HG02759 (cell line): ENCODE measurements around the gene ISG20L2.

Experiments
- ATAC-seq: cut with Tn5 transposase; IDR thresholded peaks from one replicate; pipeline ENCODE4 v1.9.1; 2021; ENCODE audit warnings: mild to moderate bottlenecking, moderate library complexity; ENCODE audit not compliant: unreplicated experiment

ISG20L2 gene

DNA sequence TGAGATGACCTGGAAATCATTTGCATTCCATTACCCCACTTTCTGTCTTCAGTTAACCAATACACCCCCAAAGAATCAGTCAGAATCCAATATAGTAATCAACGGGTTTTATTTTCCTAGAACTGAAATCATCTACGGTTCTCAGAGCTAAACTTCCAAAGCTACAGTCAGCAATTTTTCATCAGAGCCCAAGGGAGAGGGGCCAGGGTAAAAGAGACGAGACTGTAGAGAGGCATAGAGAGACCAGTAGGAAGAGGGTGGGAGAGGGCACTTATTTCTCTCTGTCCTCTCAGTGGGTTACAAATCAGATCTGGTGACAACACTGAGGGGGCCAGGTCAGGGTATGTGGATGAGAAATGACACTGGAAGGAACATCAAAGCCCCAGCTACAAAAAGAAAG, 13.5 kb upstream of the ISG20L2 start:
- ATAC-seq: no peak

GRCh38 chr1:156741481-156741983, 13.0 kb upstream of the ISG20L2 start:
- ATAC-seq: no peak

DNA sequence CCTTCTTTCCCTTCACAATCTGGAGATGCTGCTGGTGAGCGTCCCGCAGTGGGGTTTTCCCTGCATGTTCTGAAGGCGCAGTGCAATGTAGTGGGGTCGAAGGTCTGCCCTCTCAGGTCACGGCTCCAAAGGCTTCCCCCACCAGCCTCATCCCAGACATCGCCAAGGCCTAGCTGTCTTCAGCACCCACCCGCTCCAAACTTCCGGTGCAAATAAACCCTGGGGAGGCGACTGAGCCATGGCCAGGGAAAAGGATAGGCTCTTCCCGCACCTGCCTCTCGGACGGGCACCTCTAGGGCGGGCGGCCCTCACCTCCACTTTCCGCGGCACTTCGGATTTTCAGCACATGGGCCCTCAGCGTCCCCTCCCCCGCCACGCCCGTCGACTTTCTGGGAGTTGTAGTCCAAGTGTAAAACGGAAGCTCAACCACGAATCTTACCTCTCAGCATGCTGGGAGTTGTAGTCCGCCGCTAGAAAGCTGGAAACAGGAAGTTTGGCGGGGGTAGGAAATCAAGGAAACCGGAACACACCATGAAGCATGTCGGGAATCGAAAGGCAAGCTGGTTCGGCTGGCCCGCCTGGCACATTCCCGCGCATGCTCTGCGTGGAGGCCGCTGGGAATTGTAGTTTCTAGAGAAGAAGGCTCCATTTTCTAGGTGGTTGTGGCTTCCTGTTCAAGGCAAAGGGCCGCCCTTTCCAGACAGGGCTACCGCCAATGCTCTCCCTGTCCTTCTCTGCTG, 12.3 kb upstream of the ISG20L2 start, which contains the start of gene MRPL24:
TSS of gene MRPL24 (minus strand) at position 348 of the 740 bp plus-strand sequence. CDS start 2,384 bp downstream, outside the sequence.
- ATAC-seq: peak; percentile 90

DNA sequence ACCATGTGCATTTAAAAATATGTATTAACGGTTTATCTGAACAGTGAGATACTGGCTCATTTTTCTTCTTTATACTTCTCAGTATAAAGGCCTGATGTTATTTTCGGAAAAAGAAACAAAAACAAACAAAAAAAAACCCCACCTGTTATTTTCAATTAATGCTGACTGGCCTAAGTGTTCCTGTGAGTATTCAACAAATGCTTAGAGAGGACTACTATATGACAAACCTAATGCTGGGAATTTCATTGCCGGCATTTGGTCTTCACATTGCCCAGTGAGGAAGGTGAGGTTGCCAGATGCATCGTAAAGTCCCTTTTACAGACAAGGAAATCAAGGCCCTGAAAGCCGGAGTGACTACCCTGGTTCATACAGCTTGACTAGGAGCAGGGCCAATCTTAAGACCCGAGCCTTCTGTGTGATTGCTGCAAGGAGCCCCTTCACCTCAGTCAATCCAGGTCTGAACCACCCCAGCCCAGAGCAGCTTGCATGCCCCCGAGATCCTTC, 11.7 kb upstream of the ISG20L2 start:
- no peak for ATAC-seq

DNA sequence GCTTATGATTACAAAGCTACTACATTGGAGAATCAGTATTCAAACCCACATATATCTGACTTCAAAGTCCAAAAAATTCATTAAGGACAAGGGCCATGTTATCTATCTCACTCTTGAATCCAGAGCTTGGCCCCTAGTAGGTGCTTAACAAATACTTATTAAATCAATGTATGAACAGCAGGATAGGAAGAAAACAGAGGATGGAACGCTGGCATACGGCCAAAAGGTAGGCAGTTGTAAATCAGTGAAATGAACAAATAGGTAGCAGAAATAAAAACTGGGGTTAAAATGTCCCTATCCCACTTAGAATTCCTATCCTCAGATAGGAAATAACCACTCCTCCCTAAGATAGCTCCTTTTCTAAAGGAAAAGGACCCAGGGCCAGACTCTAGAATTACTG, 10.3 kb upstream of the ISG20L2 start:
- no peak for ATAC-seq

DNA sequence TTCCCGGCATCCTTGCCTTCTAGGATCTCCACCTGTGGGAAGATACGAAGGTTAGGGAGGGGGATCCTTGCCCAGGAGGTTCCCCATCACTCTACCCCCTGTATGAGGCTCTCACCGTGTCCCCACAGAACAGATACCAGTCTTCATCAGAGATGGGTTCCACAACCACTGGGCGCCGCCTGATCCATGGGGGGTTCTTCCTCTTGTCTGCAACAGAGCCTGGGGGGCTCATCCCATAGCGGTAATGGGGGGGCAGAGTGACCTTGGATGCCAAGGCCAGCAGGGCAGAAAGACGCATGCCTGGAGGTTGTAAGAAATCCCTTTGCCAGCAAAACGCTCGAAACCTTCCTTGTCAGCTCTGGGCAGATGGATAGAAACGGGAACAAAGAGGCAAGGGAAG, 9.8 kb upstream of the ISG20L2 start:
- ATAC-seq: no peak

DNA sequence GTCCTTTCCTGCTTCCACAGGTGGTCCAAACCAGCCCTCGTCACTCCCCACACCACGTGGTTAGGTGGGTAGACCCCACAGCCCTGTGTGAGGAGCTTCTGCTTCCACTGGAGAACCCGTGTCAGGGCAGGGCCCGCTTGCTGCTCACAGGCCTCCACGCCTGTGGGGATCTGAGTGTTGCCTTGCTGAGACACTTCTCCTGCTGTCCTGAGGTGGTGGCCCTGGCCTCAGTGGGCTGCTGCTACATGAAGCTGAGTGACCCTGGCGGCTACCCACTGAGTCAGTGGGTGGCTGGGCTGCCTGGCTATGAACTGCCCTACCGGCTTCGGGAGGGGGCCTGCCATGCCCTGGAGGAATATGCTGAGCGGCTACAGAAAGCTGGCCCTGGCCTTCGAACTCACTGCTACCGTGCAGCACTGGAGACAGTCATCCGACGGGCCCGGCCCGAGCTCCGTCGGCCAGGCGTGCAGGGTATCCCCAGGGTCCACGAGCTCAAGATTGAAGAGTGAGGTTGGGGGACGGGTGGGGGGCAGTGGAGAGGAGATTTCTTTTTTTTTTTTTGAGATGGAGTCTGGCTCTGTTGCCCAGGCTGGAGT, 5.5 kb upstream of the ISG20L2 start:
- ATAC-seq: no peak

DNA sequence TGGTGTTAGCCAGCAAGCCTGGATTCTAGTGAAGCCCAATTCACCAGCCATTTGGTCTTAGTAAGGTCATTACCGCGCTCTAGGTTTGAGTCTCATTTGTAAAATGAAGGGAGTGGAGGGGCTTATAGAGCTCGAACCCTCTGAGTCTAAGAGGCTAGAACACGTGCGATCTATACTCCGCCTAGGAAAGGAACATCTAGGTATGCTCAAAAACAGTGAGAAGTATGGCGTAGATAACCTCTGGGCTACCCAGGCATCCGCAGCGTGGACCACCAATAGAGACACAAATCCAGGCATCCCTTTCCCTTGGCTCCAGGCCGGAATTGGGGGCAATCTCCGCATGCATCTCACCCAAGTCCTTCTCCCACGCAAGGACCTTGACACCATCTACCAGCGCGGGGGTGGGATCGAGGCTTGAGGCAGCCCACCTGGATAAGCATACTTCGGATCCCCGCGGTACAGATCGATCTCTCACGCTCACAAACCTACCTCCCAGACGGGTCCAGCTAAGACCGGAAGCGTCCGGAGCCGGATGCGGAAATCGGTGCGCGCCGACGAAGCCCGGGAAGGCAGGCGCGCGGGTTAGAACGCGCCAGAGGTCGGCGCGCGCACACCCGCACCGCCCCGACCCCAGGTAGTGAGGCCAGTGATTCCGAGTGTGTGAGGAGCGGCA, 504 bp downstream of the ISG20L2 start, which contains the start of gene METTL25B:
TSS of gene METTL25B (plus strand) at position 544 of the 673 bp plus-strand sequence. CDS start 636 bp downstream, outside the sequence.
- peak; percentile 70 for ATAC-seq

- ATAC-seq: no peak
These were observed 1.1 kb downstream of the ISG20L2 start for GRCh38 chr1:156727492-156727891.

DNA sequence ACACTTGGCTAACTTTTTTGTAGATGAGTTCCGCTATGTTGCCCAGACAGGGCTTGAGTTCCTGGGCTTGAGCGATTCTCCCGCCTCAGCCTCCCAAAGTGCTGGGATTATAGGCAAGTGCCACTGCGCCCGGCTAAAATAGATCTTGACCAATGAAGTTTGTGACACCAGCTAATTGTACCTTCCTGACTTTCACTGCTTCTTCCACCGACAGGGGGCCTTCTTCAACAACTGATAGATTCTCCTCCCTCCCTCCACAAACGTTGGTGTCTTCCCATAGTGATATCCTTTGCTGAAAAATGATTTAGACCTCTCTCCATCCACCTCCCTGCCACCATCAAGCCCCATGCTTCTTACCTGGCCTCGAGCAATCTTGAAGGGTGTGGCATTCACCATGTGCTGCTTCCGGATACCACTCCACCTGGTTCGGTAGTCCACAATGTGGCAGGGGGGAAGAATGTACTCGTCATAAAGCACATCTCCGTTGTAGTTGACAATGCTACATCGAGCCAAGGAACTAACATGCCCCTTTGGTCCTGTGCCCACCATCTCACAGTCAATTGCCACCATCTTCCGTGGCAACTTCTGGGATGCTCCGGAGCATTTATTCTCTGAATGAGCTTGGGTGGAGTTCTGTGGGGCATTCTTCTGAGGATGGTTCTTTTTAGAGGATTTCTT, 1.9 kb downstream of the ISG20L2 start:
- no peak for ATAC-seq

- peak; percentile 32 for ATAC-seq
These were observed 2.8 kb downstream of the ISG20L2 start for GRCh38 chr1:156725683-156726280.

DNA sequence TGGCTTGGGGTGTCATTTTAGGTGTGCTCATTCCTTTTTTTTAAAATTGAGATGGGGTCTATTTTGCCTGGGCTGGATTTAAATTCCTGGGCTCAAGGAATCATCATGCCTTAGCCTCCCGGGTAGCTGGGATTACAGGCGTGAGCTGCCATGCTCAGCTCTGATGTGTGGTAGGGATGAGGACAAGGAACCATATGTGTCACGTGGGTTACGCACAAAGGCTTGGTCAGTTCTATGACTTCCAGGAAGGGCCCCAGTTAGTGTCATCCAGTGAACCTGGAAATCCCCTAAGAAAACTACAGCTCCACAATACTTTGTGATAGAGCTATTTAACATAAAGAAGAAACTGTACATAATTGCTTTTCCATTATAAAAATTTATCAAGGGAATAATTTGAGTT, 7.0 kb downstream of the ISG20L2 start:
- ATAC-seq: no peak

GRCh38 chr1:156721131-156721530, 7.4 kb downstream of the ISG20L2 start:
- no peak for ATAC-seq

- no peak for ATAC-seq
These were observed 11.2 kb downstream of the ISG20L2 start for GRCh38 chr1:156717351-156717750.

DNA sequence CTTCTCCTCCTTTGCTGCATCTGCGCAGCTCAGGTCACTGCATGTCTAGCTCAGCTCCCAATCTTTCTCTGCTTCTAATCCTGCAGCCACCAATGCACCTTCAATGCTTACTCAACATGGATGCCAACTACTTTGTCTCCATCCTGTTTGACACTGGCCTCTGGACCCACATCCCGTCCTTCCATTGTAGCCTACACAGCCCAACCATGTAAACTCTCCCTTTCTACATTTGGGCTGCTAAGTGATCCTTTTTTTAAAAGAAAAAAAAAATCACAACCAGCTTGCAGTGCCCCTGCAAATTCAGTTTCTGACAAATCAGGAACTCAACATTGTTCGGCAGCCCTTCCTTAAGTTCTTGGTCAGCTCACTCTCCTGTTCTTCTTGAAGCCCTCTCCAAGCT, 13.7 kb downstream of the ISG20L2 start:
- no peak for ATAC-seq

GRCh38 chr1:156712626-156713025, 15.9 kb downstream of the ISG20L2 start:
- no peak for ATAC-seq

DNA sequence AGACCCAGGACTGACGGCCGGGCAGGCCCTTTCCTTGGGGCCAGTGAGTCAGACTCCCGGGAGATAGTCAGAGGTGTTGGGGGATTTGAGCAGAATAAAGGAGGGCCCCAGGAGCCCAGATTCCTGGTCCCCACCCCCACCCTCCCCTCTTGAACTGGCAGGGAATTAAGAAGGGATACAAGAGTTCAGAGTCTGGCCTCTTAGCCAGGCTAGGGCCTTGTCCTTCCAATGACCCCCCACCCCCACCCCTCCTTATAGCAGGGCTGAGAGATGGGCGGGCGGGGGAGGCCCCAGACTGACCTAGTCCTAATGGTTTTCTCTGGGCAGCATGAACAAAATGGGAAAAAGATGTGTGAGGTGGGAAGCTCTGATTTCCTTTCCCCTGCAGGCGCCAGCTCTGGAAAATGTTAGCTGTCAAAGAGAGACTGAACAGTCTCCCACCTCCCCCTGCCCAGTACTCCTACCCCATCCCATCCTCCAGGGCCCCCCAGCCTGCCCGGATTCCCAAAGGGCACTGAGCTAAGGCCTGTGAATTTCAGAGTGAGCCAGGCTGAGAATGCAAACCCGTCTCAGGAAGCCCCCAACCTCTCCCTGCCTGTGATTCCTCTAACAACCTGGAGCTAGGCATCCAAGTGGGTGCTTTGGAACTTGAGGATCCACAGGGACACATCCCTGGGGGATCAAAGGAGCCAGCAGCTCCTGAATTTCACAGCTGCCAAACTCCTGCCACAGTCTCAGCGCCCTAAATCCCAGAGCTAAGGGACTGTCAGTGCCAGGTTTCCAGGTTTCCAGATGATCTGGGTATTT, 17.4 kb downstream of the ISG20L2 start:
- ATAC-seq: no peak

DNA sequence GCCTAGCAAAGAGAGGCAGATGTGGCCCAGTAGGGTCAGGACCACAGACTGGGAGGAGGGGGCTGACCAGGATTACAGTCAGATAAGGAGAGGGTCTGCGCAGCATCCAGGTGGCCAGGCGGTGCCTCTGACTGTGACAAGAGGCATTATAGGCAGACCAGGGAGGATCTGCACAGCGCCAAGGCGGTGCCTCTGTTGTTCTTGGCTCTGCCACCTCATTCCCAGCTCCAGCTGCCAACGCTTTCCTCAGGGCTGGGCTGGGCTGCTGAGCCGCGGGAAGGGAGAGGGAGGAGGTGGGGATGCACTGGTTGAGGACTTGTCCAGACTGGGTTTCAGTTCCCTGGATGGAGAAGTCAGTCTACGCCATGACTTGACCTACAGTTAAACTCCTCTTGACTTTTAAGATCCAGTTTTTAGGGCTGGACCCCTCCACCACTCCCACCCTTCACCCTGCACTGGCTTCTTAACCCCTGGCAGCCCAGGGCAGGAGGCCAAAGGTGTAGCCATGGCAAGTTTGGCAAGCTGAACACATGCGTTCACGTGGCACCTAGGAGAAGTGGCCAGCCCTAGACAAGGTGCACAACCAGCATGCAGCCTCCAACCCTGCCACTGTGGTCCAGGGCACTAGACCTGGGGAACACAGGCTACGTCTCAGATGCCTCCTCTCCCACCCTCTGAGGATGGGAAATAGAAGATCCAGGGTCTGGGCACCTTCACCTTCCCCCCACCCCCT, 18.6 kb downstream of the ISG20L2 start:
- ATAC-seq: no peak

DNA sequence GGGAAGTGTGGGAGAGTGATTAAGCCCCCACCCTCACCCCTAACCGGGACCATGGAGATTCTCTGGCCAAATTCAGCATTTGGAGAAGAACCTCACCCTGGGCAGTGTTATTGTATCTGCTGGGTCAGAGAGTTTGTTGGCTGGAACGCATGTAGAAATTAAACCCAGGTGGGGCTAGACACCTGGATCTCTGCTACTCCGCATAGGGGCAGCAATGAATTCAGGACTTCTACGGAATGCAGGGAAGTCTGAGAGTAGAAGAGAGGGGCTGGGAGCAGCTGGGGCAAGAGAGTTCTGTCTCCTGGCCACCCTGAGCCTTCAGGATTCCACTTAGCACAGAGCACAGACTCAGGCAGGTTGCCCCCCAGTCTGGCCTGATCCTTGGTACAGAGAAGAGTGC, 19.5 kb downstream of the ISG20L2 start:
- ATAC-seq: no peak
